ENCODE results near the gene DSTN.

Gene DSTN

GRCh38 chr20:17569616-17570346 lies at the start of gene DSTN:
Gene DSTN (plus strand): TSS chr20:17570075. CDS start chr20:17570209, 134 bp downstream.
- peak; percentile 90 for DNase-seq

GRCh38 chr20:17520583-17520982 lies 49.3 kb upstream of the DSTN start:
- DNase-seq = no peak

GRCh38 chr20:17522528-17522927 lies 47.3 kb upstream of the DSTN start:
- DNase-seq = no peak

GRCh38 chr20:17523326-17523725 lies 46.5 kb upstream of the DSTN start:
- no peak for DNase-seq

GRCh38 chr20:17524560-17524959 lies 45.3 kb upstream of the DSTN start:
- no peak for DNase-seq

GRCh38 chr20:17525132-17525531 lies 44.7 kb upstream of the DSTN start:
- DNase-seq = no peak

- peak; percentile 12 for DNase-seq
Measured at GRCh38 chr20:17525650-17526049, 44.2 kb upstream of the DSTN start.

- no peak for DNase-seq
Measured at GRCh38 chr20:17529586-17529985, 40.3 kb upstream of the DSTN start.

- no peak for DNase-seq
Measured at GRCh38 chr20:17530153-17530552, 39.7 kb upstream of the DSTN start.

- DNase-seq = peak; percentile 34
Measured at GRCh38 chr20:17530716-17531664, 38.9 kb upstream of the DSTN start, which contains the start of gene BFSP1. Gene BFSP1 (minus strand): TSS chr20:17531379. CDS start chr20:17531329, 50 bp downstream.

GRCh38 chr20:17531665-17532025 lies 38.2 kb upstream of the DSTN start:
- no peak for DNase-seq

- DNase-seq = no peak
Measured at GRCh38 chr20:17533396-17533795, 36.5 kb upstream of the DSTN start.

GRCh38 chr20:17534077-17534476 lies 35.8 kb upstream of the DSTN start:
- DNase-seq = no peak

- peak; percentile 67 for DNase-seq
Measured at GRCh38 chr20:17536944-17537444, 32.9 kb upstream of the DSTN start.

- DNase-seq = no peak
Measured at GRCh38 chr20:17537959-17538358, 31.9 kb upstream of the DSTN start.

- DNase-seq = no peak
Measured at GRCh38 chr20:17538517-17539170, 31.2 kb upstream of the DSTN start.

GRCh38 chr20:17541596-17541995 lies 28.3 kb upstream of the DSTN start:
- no peak for DNase-seq

- no peak for DNase-seq
Measured at GRCh38 chr20:17541996-17542395, 27.9 kb upstream of the DSTN start.

GRCh38 chr20:17542481-17542880 lies 27.4 kb upstream of the DSTN start:
- DNase-seq = no peak

- no peak for DNase-seq
Measured at GRCh38 chr20:17542993-17543412, 26.9 kb upstream of the DSTN start.

- no peak for DNase-seq
Measured at GRCh38 chr20:17543531-17544131, 26.2 kb upstream of the DSTN start.

GRCh38 chr20:17545127-17545526 lies 24.7 kb upstream of the DSTN start:
- no peak for DNase-seq

GRCh38 chr20:17549131-17549530 lies 20.7 kb upstream of the DSTN start:
- DNase-seq = no peak

Data from CD4-positive, alpha-beta T cell treated with Interleukin-17A for 4 hours (primary cell).